HG02981 (cell line): ENCODE results near the gene MLC1.

ENCODE experiments used
- ATAC-seq: cut with Tn5 transposase; IDR thresholded peaks from one replicate; pipeline ENCODE4 v1.9.1; 2021; ENCODE audit warnings: mild to moderate bottlenecking, moderate library complexity; ENCODE audit not compliant: unreplicated experiment

Gene MLC1

GRCh38 chr22:50058906-50059880, 26.0 kb downstream of the MLC1 start:
- ATAC-seq, result no peak

- ATAC-seq, result no peak
These were observed 26.9 kb downstream of the MLC1 start, which contains the start of gene TTLL8 for GRCh38 chr22:50058061-50058905. Gene TTLL8, minus strand, starts transcription at chr22:50058298.

- no peak for ATAC-seq
These were observed 27.8 kb downstream of the MLC1 start for GRCh38 chr22:50057278-50058060.

- no peak for ATAC-seq
These were observed 28.8 kb downstream of the MLC1 start for GRCh38 chr22:50056214-50056972.

GRCh38 chr22:50053861-50054260, 31.4 kb downstream of the MLC1 start:
- no peak for ATAC-seq

GRCh38 chr22:50051930-50052329, 33.3 kb downstream of the MLC1 start:
- ATAC-seq, result no peak

GRCh38 chr22:50049299-50050195, 35.7 kb downstream of the MLC1 start:
- ATAC-seq, result no peak

- no peak for ATAC-seq
These were observed 36.4 kb downstream of the MLC1 start for GRCh38 chr22:50048836-50049235.

- no peak for ATAC-seq
These were observed 37.0 kb downstream of the MLC1 start for GRCh38 chr22:50048061-50048765.

GRCh38 chr22:50047346-50047745, 37.9 kb downstream of the MLC1 start:
- ATAC-seq, result no peak

GRCh38 chr22:50046481-50047245, 38.6 kb downstream of the MLC1 start:
- ATAC-seq, result no peak

GRCh38 chr22:50046019-50046415, 39.2 kb downstream of the MLC1 start:
- ATAC-seq, result no peak

GRCh38 chr22:50045211-50046018, 39.8 kb downstream of the MLC1 start:
- ATAC-seq, result no peak

- ATAC-seq, result no peak
These were observed 40.6 kb downstream of the MLC1 start for GRCh38 chr22:50044485-50045118.

GRCh38 chr22:50041361-50042065, 43.7 kb downstream of the MLC1 start:
- no peak for ATAC-seq

- no peak for ATAC-seq
These were observed 44.5 kb downstream of the MLC1 start for GRCh38 chr22:50040717-50041116.
